GM21528 (cell line): ENCODE data around the gene DLG2.
A peak's percentile ranks its signal among the peaks of the same experiment; 100 is the strongest.

ENCODE experiments used
- ATAC-seq: cut with Tn5 transposase; IDR thresholded peaks from one replicate; pipeline ENCODE4 v1.9.1; 2021; ENCODE audit warnings: mild to moderate bottlenecking, moderate library complexity; ENCODE audit not compliant: unreplicated experiment, low FRiP score

Gene DLG2

GRCh38 chr11:84634309-84634708 lies 992.8 kb downstream of the DLG2 start:
- ATAC-seq: no peak

DNA sequence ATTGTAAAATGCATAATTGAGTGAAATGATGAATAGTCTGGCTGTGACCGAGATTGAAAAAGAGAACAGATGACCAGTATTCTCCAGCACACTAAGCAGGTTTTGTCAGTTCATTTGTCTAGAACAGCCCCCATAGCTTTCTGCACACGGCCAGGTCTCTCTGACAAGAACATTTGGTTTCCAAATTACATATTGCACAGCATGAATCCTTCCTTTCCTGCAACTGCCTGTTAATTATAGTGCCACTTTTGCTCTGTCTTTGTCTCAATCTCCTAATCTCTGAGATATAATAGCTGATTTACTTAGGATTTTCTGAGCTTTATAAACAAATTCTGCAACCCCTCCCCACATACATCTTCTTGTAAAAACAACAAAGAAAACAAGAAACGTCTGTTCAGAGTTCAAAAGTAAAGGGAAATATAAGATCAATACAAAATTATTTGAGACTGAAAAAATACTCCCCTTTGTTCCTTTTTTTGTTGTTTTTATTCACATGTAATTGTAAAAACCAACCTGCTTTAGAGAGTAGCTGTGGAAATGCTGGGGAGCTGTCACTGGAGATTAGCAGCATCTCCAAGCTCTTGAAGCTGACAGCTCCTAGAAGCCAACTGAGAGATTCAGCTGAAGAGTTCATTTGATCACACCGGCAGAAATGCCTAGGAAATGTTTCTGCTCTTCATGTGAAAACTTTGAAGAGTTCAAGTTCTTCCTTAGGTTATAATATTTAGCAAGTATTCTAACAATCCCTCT lies 998.1 kb downstream of the DLG2 start:
- no peak for ATAC-seq

DNA sequence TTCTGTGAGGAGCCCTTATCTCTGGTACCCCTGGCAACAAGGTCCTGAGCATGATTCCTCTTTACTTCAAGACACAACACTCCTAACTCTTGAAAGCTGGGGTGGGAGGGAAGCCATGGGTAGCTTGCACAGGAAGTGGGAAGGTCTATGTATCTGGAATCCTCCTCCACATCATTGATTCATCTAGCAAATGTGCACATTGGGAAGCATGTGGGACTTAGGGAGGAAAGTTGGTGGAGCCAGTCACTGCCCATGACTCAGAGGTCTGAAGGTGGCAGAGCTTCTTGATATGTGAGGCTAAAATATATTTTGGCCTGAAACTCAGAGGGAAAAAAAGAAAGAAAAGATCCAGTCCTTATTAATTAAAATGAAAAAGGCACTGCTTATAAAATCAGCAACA lies 1000.9 kb downstream of the DLG2 start:
- ATAC-seq: no peak

- no peak for ATAC-seq
Measured at GRCh38 chr11:84612645-84613044, 1014.5 kb downstream of the DLG2 start.

DNA sequence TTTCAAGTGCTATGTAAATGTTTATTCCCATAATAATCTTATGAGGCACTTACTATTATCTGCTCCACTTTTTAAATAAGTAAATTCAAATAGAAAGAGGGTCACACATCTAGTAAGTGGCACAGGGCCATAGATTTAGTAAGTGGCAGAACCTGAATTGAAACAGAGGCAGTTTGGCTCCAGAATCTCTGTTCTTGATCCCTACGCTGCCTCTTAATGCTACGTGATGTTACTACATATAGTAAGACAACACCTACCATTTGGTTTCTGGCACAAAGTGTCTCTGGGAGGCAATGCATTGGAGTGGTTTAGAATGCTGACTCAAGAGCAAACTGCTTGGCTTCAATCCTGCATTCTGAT lies 1018.3 kb downstream of the DLG2 start:
- ATAC-seq: no peak

DNA sequence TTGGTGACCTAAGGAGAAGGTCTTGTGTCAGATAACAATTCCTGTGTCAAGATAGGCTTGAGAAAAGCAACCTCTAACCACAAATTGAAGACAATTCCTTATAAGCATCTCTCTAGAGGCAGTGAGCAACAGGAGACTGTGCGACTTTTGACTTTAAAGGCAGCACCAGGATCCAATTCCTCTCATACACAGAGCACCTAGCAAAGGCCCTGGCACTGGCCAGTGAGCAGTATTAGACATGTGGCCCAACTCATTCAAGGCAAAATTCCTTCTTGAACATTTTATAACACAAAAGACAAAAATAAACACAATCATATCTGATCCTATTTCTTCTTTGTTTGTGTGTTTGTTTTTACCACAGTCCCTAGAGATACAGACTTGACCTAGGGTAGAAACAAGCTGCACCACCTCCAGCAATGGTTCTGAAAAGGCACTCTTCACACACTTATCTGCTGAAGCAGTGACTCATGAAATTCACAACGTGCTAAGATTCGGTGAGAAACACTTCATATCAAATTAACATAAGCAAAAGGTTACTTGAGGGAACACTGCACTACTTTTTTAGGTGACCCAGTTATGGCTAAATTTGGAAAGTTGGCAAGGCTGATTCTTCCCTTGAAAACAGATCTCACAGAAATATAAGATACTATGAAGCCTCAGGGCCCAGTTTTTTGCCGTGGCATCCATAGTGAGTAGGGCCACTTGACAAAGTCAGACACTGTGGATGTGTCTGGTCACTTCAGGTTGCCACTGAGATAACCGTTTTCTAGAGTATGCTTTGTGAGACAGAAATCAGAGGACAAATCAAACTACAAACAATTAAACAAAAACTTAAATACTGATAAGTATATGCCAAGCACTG lies 1018.9 kb downstream of the DLG2 start:
- ATAC-seq: no peak

GRCh38 chr11:84594602-84595001 lies 1032.5 kb downstream of the DLG2 start:
- ATAC-seq: no peak

- ATAC-seq: no peak
Measured at GRCh38 chr11:84590106-84590505, 1037.0 kb downstream of the DLG2 start.

DNA sequence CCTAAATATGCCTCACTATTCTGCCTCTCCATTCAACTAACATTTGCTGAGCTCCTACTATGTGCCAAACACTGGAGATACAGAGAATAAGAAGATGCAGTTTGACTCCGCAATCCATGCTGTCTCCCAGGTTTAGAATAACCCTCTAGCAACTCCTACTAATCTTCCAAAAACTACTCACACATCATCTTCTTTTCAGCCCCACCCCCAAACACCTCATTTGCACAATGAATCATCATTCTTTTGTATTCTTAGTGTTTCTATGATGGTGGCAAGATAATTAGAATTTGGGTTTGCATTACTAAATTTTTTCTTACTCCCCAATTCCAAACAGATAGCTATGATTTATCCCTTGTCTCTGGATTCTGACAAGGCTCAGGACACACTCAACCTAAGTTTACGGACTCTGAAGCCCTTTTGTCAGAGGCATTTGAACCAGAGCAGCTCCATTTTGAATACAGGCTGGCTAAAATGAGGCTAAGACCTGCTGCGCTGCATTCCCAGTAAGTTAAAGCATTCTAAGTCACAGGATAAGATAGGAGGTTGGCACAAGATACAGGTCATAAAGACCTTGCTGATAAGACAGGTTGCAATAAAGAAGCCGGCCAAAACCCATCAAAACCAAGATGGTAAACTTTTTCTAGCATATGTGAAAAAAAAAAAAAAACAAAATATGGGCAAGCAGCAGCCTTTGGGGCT lies 1038.9 kb downstream of the DLG2 start:
- no peak for ATAC-seq

- ATAC-seq: no peak
Measured at GRCh38 chr11:84583106-84583505, 1044.0 kb downstream of the DLG2 start.

DNA sequence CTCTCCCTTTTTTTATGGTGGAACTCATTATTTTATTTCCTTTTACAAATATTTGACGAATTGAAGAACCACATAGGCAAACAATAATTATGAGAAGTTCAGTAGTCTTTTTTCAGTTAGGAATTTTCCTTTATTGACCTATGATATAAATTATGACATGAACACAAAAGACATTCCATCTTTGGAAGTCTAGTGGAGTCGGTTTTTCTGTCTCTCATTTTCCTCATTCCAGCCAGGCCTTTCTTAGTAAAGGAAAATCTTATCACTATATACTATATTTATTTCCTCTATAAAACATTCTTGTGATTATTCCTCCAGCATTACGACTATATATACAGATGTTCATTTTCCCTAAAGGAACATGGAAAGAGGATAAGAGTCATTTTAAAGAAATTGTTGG lies 1046.1 kb downstream of the DLG2 start:
- no peak for ATAC-seq

DNA sequence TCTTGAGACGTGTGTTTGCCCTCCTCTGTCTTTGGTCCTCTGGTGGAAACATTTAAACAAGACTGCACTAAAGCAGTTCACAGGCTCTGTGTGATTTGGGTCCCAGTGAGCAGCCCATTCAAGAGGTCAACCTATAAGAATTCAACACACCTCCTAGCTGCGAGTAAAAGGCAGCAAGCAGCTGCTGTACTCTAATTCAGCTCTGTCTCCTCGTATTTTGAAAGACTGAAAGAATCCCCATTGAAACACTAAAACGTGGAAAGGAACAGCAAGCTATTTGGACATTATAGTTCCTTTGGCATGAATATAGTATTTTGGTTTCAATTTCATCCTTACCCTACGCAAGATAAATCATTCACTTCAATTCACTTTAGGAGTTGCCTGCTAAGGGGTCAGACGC lies 1046.7 kb downstream of the DLG2 start:
- ATAC-seq: no peak

GRCh38 chr11:84573868-84574267 lies 1053.3 kb downstream of the DLG2 start:
- ATAC-seq: no peak

GRCh38 chr11:84566671-84567070 lies 1060.5 kb downstream of the DLG2 start:
- ATAC-seq: no peak

- no peak for ATAC-seq
Measured at GRCh38 chr11:84564867-84565184, 1062.3 kb downstream of the DLG2 start.

DNA sequence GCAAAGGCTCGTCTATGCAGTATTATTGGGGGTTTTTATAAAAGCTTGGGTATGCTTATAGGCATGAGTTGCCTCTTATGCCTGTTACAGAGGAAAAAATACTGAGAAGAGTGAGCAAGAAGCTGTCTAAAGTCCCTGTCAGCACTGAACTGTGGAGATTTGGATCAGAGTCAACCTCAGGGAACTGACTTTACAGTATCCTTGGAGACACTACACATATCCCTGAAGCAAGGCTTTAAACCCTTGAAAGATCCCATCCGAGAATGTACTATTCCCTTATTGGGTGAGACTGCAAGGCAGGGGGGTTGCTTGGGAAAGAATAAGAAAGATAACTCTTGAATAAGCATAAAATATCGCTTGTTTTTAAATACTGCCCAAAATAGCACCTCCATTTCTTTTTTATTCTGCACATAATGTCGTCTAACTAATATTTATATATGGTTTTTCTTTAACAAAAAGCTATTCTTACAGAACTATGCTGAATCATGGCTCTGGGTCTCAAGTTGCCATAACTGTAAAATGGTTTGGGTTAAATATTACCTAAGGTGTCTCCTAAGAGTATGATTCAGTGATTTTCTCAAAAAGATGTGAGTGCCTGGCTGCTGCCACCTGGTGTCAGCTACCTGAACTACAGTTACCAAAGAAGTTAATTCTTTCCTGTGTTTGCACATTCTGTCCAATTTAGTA lies 1062.8 kb downstream of the DLG2 start:
- peak; percentile 80 for ATAC-seq

DNA sequence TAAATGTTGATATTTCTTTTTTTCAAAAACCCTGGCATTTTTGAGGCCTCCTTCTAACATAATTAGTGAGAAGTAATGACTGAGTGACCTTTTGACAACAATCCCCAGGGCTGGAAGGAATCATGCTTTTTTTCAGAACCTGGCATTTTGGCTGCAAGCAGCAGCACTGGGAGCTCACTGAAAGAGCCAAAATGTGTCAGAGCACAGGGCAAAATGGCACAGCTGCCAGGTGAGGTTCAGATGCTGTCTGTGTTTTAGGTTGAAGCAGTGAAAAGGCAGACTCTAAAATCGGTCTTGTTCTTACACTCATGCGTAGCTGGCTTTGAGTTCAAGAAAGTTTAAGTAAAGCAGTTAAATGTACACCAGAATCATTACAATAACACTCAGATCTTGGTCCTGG lies 1063.8 kb downstream of the DLG2 start:
- no peak for ATAC-seq

GRCh38 chr11:84560206-84560605 lies 1066.9 kb downstream of the DLG2 start:
- no peak for ATAC-seq

DNA sequence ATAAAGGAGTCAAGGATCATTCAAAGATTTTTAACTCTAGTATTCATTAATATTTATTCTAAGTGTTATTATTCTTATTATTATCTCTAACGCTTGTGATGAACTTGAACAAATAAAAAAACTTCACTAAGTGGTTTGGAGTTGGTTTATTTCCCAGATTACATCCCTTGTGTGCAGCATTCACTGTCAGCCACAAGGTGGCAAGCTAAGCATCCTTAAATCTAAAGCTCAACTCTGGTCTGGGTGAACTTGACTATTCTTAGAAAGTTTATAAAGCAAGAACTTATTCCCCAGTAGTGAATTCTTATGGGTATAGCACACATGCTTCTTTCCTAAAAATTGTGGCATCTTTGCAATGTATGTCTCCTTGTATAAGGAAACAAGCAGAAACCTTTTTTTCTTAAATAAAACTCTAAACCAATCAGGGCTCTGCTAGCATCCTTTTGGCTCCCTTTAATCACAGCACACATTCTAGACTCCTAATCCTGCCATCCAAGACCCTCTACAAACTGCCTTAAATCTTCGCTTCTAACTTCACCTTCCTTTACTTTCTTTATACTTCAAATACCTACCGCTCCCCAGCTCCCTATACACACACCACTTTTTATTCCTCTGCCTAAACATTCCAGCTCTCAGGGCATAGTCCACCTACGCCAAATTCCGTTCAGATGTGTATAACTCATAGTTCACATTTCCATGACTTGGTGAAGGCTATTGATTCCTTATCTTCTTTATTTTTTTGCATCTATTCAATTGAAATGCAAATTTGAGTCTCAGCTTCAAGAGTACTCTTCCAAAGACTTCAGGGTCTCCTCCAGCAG lies 1068.8 kb downstream of the DLG2 start:
- ATAC-seq: peak; percentile 89

DNA sequence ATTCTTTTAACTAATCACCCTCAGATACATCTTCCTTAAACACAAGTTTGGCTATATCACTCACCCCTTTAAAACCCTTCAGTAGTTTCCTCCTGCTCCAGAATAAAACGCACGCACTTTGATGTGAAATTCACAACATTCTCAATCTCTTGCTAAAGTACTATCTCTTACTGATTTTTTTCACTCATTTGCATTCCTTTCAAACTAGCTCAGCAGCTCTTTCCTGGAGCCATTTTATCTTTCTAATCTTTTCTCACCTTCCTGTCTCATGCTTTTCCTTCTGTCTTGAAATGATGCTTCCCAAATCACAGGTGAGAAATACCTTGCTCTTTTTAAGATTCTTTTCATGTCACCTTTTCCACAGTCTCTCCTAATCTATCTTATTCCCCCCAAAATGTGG lies 1074.4 kb downstream of the DLG2 start:
- ATAC-seq: no peak
